ENCODE data around the gene ASB14. TPM values are rescaled to one million over a fixed set of nuclear protein-coding genes. Genes with fewer than 3 reads are reported as not detected.
A peak's percentile ranks its signal among the peaks of the same experiment; 100 is the strongest.

The ASB14 gene
- total RNA-seq, 1 experiment from 2014 or later = not detected

DNA sequence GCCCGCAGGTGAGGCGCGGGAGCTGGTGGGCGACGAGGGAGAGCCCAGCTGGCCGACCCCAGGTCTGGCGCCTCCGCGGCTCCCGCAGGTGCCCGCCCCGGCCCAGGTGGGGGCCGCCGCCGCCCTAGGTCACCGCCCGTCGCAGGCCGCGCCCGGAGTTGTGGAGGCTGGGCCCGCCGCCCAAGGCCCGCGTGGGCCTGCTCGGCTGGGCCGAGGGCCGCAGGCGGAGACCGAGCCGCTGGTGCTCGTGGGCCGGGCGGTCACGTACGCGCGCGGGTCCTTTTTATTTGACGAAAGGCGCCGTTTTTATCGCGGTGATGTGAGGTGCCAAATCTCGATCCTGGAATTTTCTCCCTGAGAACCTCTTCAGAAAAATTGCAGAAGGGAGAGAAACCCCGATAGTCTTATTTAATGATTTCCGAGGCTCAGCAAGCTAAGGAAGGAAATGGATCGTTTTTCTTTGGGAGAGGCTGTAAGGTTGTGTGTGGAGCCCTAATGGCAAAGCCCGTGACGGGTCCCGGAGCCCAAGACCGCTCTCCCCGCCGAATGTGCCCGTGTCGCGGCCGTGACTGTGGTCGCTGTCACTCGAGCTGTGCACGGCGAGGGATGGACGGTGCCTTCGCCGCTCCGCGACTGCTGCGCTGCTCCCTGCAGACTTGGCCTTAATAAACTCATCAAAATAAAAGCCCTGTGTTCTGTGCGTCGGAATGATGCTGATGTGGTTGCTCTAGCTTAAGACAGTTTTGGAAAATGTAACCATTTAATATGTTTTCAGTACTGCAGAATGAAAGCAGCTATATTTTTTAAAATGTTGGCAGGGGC, 64.3 kb downstream of the ASB14 start:
- H3K4me3 ChIP-seq = peak overlapping the region; percentile 83
- no peaks in the 10 kb centered on the region for H3K27me3 ChIP-seq
- no peaks in the 10 kb centered on the region for H3K9me3 ChIP-seq (replicated peaks)
- H3K27ac ChIP-seq = peak overlapping the region; percentile 77
- peak; percentile 35 to 55 for DNase-seq
- peaks cover 12% of the 10 kb centered on the region for H3K4me1 ChIP-seq
- no peaks in the 10 kb centered on the region for H3K36me3 ChIP-seq

- H3K4me3 ChIP-seq = peak within 1 kb of the TSS; percentile 83
- H3K36me3 ChIP-seq = no peaks in the 10 kb centered on the region
- peak; percentile 91 to 93 for DNase-seq
- H3K27me3 ChIP-seq = no peaks in the 10 kb centered on the region
- no peaks in the 10 kb centered on the region for H3K9me3 ChIP-seq (replicated peaks)
- H3K4me1 ChIP-seq = peaks cover 12% of the 10 kb centered on the region
- peak within 1 kb of the TSS; percentile 77 for H3K27ac ChIP-seq
These were observed 65.1 kb downstream of the ASB14 start, which contains the start of gene APPL1 for GRCh38 chr3:57227204-57227929. Gene APPL1, plus strand, starts transcription at chr3:57227729. Its CDS starts 155 bp downstream, at chr3:57227884.

DNA sequence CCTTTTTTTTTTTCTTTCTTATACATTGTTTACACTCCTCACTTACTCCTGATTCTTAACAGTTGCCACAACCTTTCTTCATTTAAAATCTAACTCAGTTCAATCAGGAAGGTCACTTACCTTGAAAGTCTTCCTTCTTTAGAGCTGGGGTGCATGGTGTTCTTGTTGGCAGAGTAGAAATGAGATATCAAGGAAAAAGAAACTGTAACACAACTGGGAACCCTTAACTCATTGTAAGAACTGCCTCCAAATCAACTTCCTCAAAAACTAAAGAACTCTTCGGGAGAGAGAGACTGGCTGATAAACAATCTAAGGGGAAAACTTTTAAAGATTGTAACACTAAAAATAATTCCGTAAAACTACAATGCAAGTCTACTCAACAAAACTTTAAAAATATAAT, 66.3 kb downstream of the ASB14 start:
- H3K27me3 ChIP-seq = no peaks in the 10 kb centered on the region
- no peak overlapping the region for H3K27ac ChIP-seq
- no peaks in the 10 kb centered on the region for H3K36me3 ChIP-seq
- no peaks in the 10 kb centered on the region for H3K9me3 ChIP-seq (replicated peaks)
- peaks cover 12% of the 10 kb centered on the region for H3K4me1 ChIP-seq
- H3K4me3 ChIP-seq = no peak overlapping the region; the same call in 1 of the 2 replicates
- no peak for DNase-seq

DNA sequence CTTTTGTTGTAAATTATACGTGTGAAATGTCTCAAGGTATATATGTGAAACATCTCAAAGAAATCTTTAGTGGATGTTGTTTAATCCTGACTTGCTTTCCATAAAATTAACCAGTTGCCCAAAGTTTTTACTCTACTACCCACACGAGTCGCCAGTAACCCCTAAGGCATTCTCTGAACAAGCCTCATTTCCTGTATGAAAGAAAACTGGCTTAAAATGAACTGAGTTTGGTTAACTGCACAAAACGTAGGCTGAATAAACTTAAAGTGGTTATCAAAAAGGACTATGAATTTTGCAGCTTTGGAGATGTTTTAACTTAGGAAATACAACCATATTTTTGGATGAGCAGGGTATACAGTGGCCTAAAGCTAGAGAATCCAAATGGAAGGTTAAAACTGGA, 67.6 kb downstream of the ASB14 start:
- no peak for DNase-seq
- no peaks in the 10 kb centered on the region for H3K36me3 ChIP-seq
- H3K9me3 ChIP-seq (replicated peaks) = no peaks in the 10 kb centered on the region
- H3K27me3 ChIP-seq = no peaks in the 10 kb centered on the region
- H3K4me3 ChIP-seq = no peak overlapping the region
- peaks cover 12% of the 10 kb centered on the region for H3K4me1 ChIP-seq
- no peak overlapping the region for H3K27ac ChIP-seq

DNA sequence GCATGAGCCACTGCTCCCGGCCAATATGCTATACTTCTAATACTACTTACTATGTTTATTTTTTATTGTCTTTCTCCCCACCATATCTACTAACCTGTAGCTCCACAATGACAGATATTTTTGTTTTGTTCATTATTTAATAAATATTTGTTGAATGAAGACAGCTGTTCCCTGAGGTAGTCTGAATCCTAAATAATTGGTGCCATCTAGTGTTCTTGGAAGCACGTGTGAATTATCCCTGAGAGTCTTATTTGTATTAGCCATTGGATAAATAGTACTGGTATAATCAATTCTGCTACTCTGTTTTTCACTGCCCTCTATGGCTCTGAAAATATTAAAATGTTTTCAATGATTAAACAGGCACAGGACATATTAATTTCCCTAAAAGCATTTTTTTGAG, 70.6 kb downstream of the ASB14 start:
- Histone ChIP-seq H3K4me1 (peaks cover 12% of the 10 kb centered on the region), H3K9me3 (replicated peaks) (no peaks in the 10 kb centered on the region)
- peak in 1 of 2 experiments; percentile 17 for DNase-seq

More for the DNA sequence above, 70.6 kb downstream of the ASB14 start:
- no peaks in the 10 kb centered on the region for H3K36me3 ChIP-seq
- no peak overlapping the region for H3K4me3 ChIP-seq
- no peak overlapping the region for H3K27ac ChIP-seq
- no peaks in the 10 kb centered on the region for H3K27me3 ChIP-seq

Other genes with a start within 250 kb of the ASB14 start
- 0.10 TPM in 1 of 2 replicates, not detected in the other for gene SPATA12, start 232.0 kb downstream of the ASB14 start, total RNA-seq (2014; rRNA removed; shearing (Covaris generic))
- gene IL17RD, start 127.3 kb downstream of the ASB14 start, total RNA-seq (2014; rRNA removed; shearing (Covaris generic)) = 36.0 and 38.4 TPM in 2 replicates
- gene HESX1, start 92.7 kb downstream of the ASB14 start, total RNA-seq (2014; rRNA removed; shearing (Covaris generic)) = 1.5 and 1.7 TPM in 2 replicates
- 58.0 and 68.7 TPM in 2 replicates for gene APPL1, start 65.0 kb downstream of the ASB14 start, total RNA-seq (2014; rRNA removed; shearing (Covaris generic))